Measurements from ENCODE around the gene CCDC71.
A peak's percentile ranks its signal among the peaks of the same experiment; 100 is the strongest.

DNA sequence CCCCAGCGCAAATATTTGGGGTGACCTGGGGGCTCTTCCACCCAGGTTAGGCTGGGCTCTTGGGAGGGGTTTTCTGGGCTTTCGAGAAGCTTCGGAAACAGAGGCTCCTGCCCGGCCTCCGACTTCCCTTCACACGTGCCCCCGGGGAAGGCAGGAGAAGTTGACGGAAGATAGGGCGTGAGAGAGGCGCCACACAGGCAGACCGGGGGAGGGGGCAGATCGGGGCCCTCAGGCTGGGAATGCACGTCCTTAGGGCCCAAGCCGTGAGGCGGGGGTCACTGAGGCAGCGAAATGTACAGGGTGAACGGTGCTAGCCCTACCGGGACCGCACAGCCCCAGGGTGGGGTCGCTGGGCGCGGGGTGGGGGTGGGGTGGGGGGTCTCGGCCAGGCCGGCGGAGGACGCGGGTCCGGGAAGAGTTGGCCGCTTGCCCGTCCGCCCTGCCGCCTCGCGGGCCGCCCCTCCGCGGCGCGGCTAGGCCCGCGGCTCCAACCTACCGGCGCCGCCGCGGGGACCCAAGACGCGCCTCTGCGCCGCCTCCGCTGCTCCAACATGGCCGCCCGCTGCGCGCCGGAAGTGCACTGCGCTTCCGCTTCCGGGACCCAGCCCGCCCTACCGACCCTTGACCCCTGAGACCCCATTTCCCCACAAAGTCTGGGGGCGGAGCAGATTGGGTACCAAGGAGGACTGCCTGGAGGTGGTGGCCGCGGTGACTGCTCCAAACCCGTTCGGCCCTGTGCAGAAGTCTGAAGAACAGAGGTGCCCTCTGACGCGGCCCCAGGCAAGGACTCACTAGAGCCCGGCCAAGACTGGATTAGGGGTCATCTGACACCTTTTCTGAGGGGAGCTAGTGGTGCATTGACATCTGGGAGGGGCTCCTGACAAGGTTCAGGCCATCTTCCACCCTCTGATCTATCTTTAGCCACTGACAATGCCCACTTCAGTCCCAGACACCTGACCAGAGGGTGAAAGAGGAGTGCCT is at the start of gene CCDC71:
- TF ChIP-seq, protein P1, sequence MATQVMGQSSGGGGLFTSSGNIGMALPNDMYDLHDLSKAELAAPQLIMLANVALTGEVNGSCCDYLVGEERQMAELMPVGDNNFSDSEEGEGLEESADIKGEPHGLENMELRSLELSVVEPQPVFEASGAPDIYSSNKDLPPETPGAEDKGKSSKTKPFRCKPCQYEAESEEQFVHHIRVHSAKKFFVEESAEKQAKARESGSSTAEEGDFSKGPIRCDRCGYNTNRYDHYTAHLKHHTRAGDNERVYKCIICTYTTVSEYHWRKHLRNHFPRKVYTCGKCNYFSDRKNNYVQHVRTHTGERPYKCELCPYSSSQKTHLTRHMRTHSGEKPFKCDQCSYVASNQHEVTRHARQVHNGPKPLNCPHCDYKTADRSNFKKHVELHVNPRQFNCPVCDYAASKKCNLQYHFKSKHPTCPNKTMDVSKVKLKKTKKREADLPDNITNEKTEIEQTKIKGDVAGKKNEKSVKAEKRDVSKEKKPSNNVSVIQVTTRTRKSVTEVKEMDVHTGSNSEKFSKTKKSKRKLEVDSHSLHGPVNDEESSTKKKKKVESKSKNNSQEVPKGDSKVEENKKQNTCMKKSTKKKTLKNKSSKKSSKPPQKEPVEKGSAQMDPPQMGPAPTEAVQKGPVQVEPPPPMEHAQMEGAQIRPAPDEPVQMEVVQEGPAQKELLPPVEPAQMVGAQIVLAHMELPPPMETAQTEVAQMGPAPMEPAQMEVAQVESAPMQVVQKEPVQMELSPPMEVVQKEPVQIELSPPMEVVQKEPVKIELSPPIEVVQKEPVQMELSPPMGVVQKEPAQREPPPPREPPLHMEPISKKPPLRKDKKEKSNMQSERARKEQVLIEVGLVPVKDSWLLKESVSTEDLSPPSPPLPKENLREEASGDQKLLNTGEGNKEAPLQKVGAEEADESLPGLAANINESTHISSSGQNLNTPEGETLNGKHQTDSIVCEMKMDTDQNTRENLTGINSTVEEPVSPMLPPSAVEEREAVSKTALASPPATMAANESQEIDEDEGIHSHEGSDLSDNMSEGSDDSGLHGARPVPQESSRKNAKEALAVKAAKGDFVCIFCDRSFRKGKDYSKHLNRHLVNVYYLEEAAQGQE (IDR thresholded peaks at IDR 0.05; ENCODE audit: insufficient read depth in 1 of 2, low read depth in 2 of 2, low read length in 2 of 2): 0 out of 4 replicates have a peak, but pooled peaks of 1 of the 2 experiments have one; percentile 22
- TF ChIP-seq TAF1 (IDR thresholded peaks at IDR 0.05; ENCODE audit: borderline replicate concordance, insufficient read depth, low read length) (peak; percentile 77; the same call in 1 of the 2 replicates), POLR2AphosphoS5 (IDR thresholded peaks at IDR 0.05; ENCODE audit: low read depth, low read length) (peak; percentile 55; the same call in 1 of the 2 replicates), SIN3A (IDR thresholded peaks at IDR 0.05; ENCODE audit: borderline replicate concordance, insufficient read depth, low read length) (no peak), FOXP2 (optimal IDR thresholded peaks at IDR 0.05; ENCODE audit: borderline replicate concordance, extremely low read depth, extremely low read length, insufficient read depth) (peak; percentile 45)

Data from PFSK-1 (cell line).